SHP77 (cell line): Measurements from ENCODE around the gene PDGFA.
A peak's percentile ranks its signal among the peaks of the same experiment; 100 is the strongest.

Experiments
- DNase-seq, 2 experiments: peaks; one replicate each; lab custom pipeline; 2025; lab: John Stamatoyannopoulos, UW

PDGFA gene

DNA sequence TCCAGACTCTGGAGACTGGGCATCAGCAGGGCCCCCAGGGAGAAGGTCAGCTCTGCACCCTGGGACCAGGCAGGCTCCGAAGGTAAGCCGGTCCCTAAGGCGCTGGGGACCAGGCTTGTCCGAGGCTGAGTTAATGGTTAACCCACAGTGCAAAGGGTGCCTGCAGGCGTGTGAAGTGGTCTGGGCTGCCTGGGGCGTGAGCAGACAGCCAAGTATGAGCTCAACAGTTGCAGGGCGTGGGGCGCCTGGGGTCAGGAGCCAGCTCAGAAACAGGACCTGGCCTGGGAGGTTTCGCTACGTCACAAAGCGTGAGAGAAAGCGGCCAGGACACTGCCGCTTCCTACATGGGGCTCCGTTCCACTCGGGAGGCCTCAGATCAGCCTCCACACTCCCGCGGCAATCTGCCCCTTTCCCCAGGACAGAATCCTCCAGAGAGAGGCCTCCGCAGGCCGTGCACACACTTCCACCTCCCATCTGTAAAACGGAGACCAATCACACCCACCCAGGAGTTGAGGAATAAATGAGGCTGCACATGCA, 16.0 kb downstream of the PDGFA start:
- DNase-seq: no peak

- DNase-seq: no peak
Observed at GRCh38 chr7:502296-502695, 17.4 kb downstream of the PDGFA start.

DNA sequence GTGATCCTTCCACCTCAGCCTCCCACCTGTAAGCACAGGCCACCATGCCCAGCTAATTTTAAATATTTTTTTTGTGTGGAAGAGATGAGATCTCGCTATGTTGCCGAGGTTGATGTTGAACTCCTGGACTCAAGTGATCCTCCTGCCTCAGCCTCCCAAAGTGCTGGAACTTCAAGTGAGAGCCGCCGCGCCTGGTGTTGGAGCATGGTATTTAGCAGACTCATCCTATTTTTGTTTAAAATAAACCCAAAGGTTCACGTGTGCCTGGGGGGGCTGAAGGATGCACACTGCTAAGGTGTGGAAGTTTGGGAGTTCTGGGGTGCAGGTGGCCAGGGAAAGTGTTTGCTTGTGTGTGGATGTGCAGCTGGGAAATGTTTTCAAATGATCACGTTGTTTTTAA, 18.1 kb downstream of the PDGFA start:
- no peak for DNase-seq

DNA sequence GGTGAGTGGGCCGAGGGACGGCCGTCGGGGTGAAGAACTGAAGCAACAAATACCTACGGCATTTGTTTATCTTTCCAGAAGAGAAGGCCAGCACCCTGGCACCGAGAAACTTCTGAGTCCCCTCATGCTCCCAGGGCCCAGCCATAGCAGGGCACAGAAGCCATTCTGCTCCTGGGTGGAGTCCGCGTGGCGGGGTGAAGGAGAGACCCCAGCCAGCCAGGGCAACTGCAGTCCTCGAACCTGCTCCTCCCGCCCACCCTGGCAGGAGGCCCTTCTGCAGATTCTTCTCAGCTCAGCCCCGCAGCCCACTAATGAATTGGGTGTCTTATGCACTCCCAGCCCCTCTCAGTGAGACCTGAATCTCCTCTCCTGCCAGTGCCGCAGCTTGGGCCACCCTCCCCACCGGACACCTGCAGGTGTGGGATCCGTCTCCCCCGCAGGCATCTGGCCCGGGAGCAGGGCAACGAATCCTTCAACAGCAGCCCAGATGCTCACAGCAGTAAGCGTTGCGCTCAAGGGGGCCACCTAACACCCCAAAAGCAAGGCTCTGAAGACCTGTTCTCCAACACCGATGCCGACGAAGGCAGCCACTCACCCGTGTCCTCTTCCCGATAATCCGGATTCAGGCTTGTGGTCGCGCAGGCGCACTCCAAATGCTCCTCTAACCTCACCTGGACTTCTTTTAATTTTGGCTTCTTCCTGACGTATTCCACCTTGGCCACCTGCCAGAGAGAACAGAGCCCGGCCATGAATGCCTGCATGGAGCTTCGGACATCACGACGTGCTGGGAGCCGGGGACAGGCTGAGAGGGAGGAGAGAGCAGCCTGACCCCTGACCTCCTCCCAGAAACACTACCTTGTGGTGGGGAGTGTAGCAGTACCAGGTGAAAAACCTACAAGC, 18.9 kb downstream of the PDGFA start:
- DNase-seq: peak in 1 of 2 experiments; percentile 20

- DNase-seq: no peak
Observed at GRCh38 chr7:499853-500485, 19.7 kb downstream of the PDGFA start.

DNA sequence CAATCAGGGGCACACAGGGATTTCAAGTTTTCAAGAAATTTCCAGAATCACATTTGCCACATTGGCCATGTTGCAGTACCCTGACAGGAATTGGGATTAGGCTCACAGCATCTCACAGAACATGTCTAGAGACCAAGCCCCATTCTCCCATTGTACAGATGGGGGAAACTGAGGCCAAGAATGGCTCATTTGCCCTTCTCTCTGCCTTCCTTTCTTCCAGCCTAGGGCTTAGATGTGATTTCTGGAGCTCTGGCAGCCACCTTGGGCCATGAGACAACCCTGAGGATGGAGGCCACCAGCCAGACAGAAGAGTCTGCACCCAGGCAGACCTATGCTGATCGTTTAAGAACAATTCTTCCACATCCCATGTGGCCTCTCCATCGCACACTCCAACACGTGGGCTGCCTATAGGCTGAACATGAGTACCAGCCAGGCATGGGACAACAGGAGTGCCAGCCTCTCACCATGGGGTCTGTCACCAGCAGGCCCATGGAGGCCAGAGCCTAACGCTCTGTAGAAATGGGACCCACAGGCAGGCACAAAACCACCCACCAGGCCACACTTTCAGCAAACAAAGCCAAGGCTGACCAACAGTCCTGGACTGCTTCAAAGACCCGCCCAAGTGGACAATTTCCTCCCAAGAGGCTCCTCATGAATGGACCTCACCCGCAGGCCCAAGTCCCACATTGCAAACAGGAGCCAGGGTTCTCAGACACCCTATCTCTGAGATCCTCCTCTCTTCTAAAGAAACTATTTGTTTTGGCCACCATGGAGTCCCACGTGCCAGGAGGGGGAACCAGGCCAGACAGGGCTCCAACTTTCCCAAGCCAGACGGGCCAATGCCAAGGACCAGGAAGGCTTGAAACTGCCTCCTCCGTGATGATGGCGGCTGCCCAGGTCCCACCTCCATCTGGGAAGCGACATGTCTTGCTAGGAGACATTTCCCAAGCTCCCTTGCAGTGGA, 20.7 kb downstream of the PDGFA start:
- DNase-seq: no peak

DNA sequence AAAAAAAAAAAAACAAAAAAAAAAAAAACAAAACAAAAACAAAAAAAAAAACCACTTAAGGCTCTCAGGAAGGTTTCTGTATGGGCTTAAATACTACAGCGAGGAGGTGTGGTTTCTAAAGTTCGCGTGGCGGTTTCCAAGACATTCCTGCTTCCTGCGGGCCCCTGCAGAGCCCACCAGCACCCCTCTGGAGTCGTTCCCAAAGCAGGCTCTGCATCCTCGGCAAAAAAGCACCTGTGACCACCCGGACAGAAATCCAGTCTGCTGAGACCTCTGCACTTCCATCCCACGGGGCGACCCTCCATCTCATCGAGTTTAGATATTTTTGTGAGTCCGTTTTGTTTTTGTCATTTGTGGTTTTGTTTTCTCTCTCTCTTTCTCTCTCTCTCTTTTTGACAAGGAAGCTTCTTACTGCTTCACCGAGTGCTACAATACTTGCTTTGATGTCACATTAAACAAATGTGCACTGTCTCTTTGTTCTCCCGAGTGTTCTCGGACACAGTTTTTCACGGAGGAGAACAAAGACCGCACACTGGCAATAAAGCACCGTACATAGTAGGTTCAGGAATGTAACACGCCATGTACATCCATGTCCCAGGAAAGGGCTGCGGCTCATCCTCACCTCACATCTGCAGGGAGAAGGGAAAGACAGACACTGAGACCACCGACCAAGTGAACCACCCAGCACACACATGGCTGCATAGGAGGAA, 21.5 kb downstream of the PDGFA start:
- DNase-seq: no peak

DNA sequence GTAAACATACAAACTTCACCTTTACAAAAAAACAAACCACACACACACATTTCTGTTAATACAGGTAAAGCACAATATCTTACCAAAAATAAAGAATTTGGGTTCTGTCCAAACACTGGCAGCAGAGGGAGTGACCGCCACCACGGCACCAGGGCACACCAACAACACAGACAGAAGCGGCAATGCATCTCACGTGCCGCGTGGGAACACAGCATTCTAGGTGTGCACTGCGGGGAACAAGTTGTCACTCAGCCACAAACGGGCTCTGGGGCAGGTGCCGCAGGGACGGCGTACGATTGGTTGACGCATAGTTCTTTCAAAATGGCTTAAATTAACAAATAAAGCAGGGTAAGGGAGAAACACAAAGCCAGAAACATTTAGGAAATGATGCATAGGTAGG, 22.3 kb downstream of the PDGFA start:
- no peak for DNase-seq

DNA sequence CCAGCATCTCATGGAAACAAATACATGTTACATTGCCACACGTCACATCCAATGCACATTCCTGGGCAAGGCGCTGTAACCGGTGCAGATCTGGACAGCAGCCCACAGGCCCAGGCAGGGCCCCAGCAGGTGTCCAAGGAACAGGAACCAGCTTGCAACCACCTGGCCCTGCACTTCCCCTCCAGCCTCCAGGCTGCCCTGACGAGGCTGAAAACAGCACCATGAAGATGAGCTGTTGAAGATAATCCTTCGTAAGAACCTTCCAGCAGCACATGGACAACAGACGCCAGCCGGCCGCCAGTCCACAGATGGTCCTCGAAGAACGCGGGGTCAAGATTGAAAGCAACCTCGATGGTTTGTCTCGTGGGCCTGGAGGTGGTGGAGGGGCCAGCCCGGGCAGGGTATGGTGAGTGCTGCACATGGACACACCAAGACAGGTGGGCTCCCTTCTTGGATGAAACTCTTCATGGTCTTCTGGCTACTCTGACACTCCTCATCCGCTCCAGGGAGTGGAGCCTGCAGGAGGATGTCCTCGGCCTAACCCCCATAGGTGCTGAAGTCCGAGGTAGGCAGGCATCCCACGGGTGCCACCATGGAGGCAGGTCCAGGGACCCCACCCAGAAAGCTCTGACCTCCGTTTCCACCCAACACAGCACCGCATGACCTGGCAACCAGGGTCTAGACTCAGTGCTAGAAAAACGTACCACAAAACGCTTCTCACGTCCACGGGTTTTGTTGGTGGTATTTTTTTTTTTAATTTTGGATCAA, 22.9 kb downstream of the PDGFA start:
- DNase-seq: peak; percentile 45 to 76

DNA sequence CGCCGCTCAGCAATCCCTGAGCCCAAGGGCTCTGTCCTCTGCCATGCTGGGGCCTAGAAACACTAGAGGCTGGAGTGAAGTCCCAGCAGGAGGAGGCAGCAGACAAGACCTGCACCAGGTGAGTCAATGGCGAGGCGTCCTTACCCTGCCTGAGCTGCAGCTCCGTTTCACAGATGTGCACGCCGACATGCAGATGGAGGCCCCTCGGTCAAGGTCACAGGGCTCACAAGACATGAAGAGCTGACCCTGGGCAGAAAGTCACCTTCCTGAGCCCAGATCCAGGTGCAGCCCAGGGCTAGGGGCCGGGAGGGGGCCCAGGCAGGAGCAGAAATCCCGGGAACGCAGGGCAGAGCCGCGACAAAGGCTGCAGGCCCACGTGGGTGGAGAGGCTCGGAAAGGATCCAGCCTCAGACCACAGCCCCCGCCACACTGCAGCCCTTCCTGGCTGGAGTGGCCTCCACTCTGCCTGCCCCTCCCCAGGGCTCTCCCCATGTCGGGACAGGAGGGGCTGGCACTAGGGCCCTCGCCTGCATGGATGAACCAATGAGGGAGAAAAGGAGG, 23.8 kb downstream of the PDGFA start:
- DNase-seq: no peak

GRCh38 chr7:495326-495725, 24.3 kb downstream of the PDGFA start:
- DNase-seq: no peak

GRCh38 chr7:494906-495305, 24.7 kb downstream of the PDGFA start:
- DNase-seq: no peak

GRCh38 chr7:494259-494687, 25.4 kb downstream of the PDGFA start:
- DNase-seq: no peak

DNA sequence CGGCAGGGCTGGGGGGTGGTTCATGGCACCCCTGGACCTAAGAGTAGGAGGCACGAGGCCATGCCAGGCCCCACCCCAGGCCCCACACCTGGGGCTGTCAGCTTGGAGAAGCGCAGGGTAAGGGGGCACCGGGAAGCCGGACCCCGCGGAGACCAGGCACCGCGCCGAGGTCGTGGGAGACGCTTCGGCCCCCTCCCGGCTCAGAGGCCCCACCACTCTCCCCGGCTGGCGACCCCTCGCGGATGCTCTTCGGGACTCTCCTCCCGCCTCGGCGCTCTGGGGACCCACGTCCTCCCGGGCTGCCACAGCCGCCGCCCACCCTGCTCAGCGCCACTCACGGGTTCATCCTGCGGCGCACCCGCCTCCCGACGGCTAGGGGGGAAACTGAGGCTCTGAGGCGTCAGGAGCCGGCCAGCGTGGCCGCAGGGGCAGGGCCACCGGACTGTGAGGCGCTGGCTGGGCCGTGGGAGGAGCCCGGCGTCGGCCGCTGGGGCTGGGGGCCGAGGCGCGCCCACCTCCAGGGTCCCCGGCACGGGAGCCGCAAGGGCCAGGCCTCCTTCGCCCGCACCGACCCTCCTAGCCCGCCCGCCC, 25.9 kb downstream of the PDGFA start:
- DNase-seq: no peak

GRCh38 chr7:492714-493065, 27.0 kb downstream of the PDGFA start:
- DNase-seq: peak in 1 of 2 experiments; percentile 55

GRCh38 chr7:491958-492713, 27.5 kb downstream of the PDGFA start:
- DNase-seq: no peak

DNA sequence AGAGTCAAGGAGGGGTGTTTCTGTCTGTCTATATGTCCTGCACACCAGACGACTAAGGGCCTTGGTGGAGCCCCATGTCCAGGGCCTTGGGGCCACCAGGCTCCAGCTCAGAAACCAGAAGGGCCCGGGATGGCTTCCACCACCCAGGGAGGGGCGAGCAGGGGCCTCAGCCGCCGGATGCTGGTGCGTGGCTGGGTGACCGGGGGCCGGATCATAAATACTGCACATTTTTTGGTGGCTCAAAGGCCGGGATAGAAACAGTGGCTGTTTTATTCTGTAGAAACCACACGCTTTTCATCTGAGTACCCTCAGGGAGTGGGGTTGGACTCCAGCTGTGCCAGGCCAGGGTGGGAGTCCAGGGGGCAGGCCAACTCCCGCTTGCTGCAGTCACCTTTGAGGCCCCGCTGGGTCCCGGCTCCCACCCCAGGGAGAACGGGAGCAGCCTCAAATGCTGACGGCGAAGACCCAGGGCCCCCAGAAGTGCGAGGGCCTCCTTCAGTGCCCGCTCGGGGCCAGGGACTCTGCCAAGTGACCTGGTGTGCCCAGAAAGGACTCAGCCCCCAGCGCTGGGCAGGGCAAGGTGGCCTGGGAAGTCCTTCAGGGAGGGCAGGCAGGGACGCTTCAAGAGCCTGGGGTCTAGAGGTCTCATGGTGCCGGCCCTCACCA, 28.2 kb downstream of the PDGFA start:
- DNase-seq: no peak

DNA sequence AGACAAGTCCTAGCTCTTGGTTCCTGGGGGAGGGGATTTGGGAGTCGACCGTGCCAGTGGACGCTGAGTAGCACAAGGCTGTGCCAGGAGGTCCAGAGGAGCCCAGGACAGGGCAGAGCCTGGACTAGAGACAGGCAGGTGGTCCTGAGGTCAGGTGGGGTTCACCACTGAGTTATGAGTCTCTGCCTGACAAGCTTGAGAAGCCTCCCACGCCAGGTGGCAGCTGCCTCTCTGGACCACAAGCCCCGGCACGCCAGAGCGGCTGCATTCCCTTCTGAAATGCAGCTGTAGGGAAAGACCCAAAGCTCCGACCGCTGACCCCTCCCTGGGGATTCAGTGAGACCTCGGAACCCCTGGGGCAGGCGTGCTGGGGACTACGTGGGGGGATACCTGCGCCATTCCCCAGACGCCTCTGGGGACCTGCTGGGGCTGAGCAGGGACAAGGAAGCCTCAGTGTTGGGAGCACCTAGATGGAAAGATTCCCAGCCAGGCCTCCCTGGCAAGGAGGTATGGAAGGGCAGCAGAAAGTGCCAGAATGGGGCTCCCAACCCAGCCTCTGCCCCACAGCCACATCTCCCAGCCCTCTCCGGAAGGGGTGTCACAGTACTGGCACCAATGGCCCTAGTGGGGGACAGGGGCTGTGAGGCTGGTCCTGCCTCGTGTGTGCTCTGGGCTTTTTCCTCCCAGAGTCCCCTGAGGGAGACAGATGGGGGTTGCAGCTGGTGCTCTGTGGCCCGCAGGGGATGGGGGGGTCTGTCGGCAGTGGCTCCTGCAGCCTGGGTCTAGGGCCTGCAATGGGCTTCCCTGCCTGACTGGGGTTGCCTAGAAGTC, 29.0 kb downstream of the PDGFA start:
- peak; percentile 84 to 93 for DNase-seq
